ENCODE results near the gene NTN3.

Gene NTN3

GRCh38 chr16:2466667-2467527 lies 4.2 kb upstream of the NTN3 start:
- DNase-seq (ENCODE audit: low read depth) = no peak

GRCh38 chr16:2467528-2468232 lies 3.4 kb upstream of the NTN3 start:
- DNase-seq (ENCODE audit: low read depth) = no peak

GRCh38 chr16:2468233-2468724 lies 2.8 kb upstream of the NTN3 start:
- DNase-seq (ENCODE audit: low read depth) = no peak

- no peak for DNase-seq (ENCODE audit: low read depth)
Observed at GRCh38 chr16:2468725-2469398, 2.2 kb upstream of the NTN3 start.

- no peak for DNase-seq (ENCODE audit: low read depth)
Observed at GRCh38 chr16:2469399-2470233, 1.5 kb upstream of the NTN3 start.

- no peak for DNase-seq (ENCODE audit: low read depth)
Observed at GRCh38 chr16:2470234-2470601, 879 bp upstream of the NTN3 start.

- no peak for DNase-seq (ENCODE audit: low read depth)
Observed at GRCh38 chr16:2470603-2471015, 488 bp upstream of the NTN3 start.

GRCh38 chr16:2471653-2472487 lies 773 bp downstream of the NTN3 start:
- no peak for DNase-seq (ENCODE audit: low read depth)

- no peak for DNase-seq (ENCODE audit: low read depth)
Observed at GRCh38 chr16:2472488-2472864, 1.4 kb downstream of the NTN3 start.

- no peak for DNase-seq (ENCODE audit: low read depth)
Observed at GRCh38 chr16:2472885-2473445, 1.9 kb downstream of the NTN3 start.

GRCh38 chr16:2473446-2473926 lies 2.4 kb downstream of the NTN3 start:
- no peak for DNase-seq (ENCODE audit: low read depth)

GRCh38 chr16:2473999-2474876 lies 3.1 kb downstream of the NTN3 start:
- peak; percentile 60 for DNase-seq (ENCODE audit: low read depth)

GRCh38 chr16:2474877-2475412 lies 3.8 kb downstream of the NTN3 start, which contains the start of gene TBC1D24:
TSS of gene TBC1D24 (plus strand) at chr16:2475127. CDS start at chr16:2496149, 21,022 bp downstream.
- DNase-seq (ENCODE audit: low read depth) = peak; percentile 88

- DNase-seq (ENCODE audit: low read depth) = peak; percentile 40
Observed at GRCh38 chr16:2475413-2476344, 4.6 kb downstream of the NTN3 start.

- DNase-seq (ENCODE audit: low read depth) = no peak
Observed at GRCh38 chr16:2476345-2476720, 5.2 kb downstream of the NTN3 start.

- no peak for DNase-seq (ENCODE audit: low read depth)
Observed at GRCh38 chr16:2476741-2477140, 5.6 kb downstream of the NTN3 start.

- no peak for DNase-seq (ENCODE audit: low read depth)
Observed at GRCh38 chr16:2477327-2477726, 6.2 kb downstream of the NTN3 start.

- DNase-seq (ENCODE audit: low read depth) = no peak
Observed at GRCh38 chr16:2478279-2478678, 7.2 kb downstream of the NTN3 start.

Data from activated T-cell treated with anti-CD3 and anti-CD28 coated beads for 48 hours (primary cell).